SKM-1 (cell line): ENCODE results near the gene TBL3.
A peak's percentile ranks its signal among the peaks of the same experiment; 100 is the strongest.

Source experiments
- DNase-seq: peaks from one replicate; lab custom pipeline; 2025; ENCODE audit not compliant: unreplicated experiment; lab: John Stamatoyannopoulos, UW

TBL3 gene

DNA sequence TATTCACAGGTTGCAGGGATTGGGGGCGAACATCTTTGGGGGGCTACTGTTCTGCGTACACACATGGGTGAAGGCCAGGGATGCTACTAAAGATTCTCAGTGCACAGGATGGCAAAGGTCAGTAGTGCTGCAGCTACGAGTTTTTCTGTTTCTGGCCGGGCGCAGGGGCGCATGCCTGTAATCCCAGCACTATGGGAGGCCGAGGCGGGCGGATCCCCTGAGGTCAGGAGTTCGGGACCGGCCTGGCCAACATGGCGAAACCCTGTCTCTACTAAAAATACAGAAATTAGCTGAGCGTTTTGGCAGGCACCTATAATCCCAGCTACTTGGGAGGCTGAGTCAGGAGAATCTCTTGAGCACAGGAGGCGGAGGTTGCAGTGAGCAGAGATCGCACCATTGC, 41.7 kb downstream of the TBL3 start:
- no peak for DNase-seq

DNA sequence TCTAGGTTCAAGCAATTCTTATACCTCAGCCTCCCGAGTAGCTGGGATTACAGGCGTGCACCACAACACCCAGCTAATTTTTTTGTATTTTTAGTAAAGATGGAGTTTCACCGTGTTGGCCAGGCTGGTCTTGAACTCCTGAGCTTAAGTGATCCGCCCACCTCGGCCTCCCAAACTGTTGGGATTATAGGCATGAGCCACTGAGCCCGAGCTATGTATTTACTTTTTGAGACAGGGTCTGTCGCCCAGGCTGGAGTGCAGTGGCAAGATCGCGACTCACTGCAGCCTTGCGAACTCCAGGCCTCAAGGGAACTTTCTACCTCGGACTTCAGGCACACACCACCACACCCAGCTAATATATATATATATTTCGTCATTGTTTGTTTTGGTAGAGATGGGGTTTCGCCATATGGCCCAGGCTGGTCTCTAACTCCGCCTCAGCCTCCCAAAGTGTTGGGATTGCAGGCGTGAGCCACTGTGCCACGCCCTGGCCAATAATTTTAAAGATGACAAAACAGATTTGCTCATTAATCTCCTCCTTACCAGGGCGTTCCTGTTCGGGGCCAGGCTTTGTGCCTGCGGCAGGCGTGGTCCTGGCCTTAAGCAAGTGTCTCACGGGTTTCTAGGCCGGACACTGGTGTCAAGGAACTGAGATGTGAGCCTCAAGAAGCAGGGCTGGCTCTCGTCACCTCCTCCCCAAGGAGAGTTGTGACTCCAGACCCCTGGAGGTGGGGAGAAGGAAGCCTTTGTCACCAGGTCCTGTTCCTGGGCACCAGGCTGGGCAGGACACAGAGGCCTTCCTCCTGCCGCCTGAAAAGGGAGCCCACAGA, 43.5 kb downstream of the TBL3 start:
- DNase-seq = no peak

DNA sequence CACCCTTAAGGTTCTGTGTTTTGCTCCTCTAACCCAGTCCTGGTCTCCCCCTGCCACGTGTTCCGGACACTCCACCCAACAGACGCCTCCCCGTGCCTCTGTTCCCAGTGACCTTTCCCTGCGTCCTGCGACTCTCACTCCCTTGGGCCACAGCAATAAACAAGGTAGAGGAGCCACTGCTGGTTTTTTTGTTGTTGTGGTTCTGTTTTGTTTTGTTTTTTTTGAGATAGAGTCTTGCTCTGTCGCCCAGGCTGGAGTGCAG, 44.0 kb downstream of the TBL3 start:
- no peak for DNase-seq

DNA sequence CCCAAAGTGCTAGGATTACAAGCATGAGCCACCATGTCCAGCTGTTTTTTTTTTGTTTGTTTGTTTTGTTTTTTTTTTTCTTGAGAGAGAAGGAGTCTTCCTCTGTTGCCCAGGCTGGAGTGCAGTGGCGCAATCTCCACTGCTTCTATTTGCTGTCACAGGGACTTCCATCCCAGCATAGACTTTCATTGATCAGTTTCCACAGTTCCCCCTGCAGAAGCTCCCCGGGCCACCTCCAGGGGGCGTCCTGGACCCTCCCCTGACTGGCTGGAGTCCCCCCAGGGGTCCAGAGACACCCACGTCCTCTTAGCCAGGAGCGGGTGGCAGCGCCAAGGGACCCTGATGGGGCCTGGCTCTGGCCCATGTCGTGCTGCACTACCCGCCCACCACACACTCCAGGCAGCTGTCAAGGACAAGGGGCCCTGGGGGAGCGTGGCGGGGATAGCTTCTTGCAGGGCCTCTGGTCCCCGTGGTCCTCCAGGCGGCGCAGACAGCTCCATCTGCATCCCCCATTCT, 44.6 kb downstream of the TBL3 start:
- no peak for DNase-seq

- no peak for DNase-seq
Observed at GRCh38 chr16:2019518-2019920, 47.7 kb downstream of the TBL3 start, which contains the start of gene NPW. TSS of gene NPW (plus strand) at chr16:2019785.

GRCh38 chr16:2019921-2020831, 48.3 kb downstream of the TBL3 start:
- no peak for DNase-seq

- no peak for DNase-seq
Observed at GRCh38 chr16:2022723-2023091, 50.9 kb downstream of the TBL3 start.

- peak; percentile 65 for DNase-seq
Observed at GRCh38 chr16:2023092-2024031, 51.5 kb downstream of the TBL3 start.

DNA sequence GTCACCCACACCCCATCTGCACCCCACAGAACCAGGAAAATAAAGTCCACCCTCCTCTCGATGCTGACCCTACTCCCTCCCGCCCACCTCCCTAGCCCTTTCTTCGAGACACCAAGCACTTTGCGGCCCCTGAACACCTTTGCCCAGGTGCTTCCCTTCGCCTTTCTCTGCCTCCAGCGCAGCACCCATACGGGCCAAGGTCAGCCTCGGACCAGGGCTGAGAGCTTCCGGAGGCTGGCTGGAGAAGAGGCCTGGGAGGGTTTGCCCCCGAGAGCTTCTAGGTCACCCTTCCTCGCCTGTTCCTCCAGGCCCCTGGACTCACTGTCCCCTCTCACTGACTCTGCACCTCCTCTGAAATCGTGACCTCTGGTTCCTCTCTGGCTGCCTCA, 52.2 kb downstream of the TBL3 start:
- no peak for DNase-seq

- no peak for DNase-seq
Observed at GRCh38 chr16:2025251-2025650, 53.4 kb downstream of the TBL3 start.

DNA sequence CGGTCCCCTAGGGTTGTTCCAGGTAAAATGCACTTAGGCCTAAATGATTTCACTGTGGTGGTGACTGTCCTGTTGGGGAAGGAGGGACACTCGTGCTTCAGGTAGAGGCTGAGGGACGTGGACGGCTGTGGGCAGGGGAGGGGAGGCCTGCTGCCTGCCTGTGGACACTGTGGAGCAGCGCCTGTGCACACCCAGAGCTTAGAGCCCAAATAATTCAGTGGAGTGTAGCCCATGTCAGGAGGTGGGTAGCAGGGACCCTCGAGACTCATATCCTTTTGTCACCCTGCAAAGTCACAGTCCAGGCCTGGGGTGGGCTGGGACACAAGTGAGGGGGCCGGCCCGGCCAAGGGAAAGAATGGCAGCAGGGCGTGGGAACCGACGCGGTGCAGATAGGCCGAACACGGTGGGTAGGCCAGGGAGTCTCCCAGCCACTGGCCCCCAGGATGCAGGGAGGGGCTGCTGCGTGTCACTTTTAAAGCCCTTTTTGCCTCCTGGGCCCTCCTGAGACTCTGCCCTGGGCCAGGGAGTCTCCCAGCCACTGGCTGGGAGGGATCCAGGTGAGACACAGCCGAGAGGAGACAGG, 54.1 kb downstream of the TBL3 start:
- DNase-seq = no peak

- no peak for DNase-seq
Observed at GRCh38 chr16:2026461-2027023, 54.7 kb downstream of the TBL3 start, which contains the start of gene NHERF2. TSS of gene NHERF2 (plus strand) at chr16:2026902. CDS start at chr16:2027006, 104 bp downstream.

- DNase-seq = no peak
Observed at GRCh38 chr16:2027024-2028010, 55.5 kb downstream of the TBL3 start.

GRCh38 chr16:2028146-2028545, 56.3 kb downstream of the TBL3 start:
- no peak for DNase-seq

DNA sequence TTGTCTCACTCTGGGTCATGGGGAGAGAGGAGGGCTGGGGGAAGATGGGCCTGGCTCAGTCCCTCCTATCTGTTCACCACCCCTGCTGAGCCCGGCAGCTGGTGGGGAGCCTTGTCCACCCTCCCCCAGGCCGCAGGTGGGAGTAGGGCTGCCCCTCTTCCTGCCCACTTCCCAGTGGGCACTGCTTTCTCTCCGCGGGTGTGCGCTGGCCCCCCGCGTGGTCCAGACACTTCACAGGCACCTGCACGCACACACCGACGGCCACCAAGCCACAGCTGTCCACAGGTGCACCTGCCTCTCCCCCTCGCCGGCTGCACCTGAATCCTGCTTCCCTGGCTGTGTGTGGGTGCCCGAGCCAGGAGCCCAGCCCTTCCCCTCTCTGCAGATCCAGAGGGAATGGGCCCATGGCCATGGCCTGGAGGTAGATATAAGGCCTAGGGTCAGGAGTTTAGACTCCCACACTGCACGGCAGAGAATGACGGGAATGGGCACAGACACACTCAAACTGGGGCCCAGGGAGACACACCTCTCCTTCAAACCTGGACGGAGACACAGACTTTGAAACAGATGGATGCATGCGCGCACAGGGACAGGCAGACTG, 56.9 kb downstream of the TBL3 start:
- DNase-seq = no peak

- no peak for DNase-seq
Observed at GRCh38 chr16:2029350-2029749, 57.5 kb downstream of the TBL3 start.

GRCh38 chr16:2030036-2030435, 58.2 kb downstream of the TBL3 start:
- DNase-seq = no peak

DNA sequence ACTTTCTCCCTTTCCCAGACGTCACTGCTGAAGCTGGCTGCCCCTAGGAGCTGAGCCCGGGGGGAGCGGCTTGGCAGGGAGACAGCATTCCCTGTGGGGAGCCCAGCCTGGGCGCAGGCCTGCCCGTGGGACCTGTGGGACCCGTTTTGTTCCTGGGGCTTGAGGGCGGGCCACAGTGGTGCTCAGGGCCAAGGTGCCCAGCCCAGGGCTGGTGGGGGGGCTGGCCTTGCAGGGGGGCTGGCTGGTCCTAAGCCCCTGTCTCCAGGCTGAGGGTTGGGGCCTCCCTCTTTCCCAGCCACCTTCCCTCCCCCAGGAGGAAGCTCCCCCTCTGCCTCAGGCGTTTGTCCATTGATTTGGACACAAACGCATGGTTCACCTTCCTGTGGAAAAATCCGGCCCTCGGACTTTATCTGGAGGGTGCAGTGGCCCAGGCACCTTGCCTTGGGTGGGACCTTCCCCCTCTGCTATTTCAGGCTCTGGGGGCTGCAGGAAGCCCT, 59.3 kb downstream of the TBL3 start:
- DNase-seq = no peak
